Renal cortex interstitium (tissue), 11 donors: Measurements from ENCODE around the gene CRYBG2. TPM values are rescaled to one million over a fixed set of nuclear protein-coding genes. Genes with fewer than 3 reads are reported as not detected.
"Not testable (repeated sequence)": the region's sequence is repeated elsewhere in the genome, so short reads cannot be mapped to it uniquely, and the experiment has no call there.

Experiments used
- DNase-seq, 11 donors: peaks; one replicate each; pipeline ENCODE4 v3.0.0-alpha.2; 2013; ENCODE audit warnings: low read depth in 9 of 11, low spot score in 4 of 11; ENCODE audit errors: extremely low read depth in 1 of 11
- polyA plus RNA-seq, 3 donors: library from polyadenylated mRNA; unstranded; fragments of 120-200 nt; gene quantifications; one replicate each; pipeline ENCODE4 v1.2.1, GENCODE V29; 2013; ENCODE audit not compliant: insufficient read length in 3 of 3

The CRYBG2 gene
- polyA plus RNA-seq, 3 donors: 0.87 to 1.4 (median 1.1) TPM

GRCh38 chr1:26352338-26352679 is 1.6 kb downstream of the CRYBG2 start:
- no peak for DNase-seq

GRCh38 chr1:26351590-26352337 is 2.2 kb downstream of the CRYBG2 start:
- no peak for DNase-seq

GRCh38 chr1:26350701-26351589 is 3.0 kb downstream of the CRYBG2 start:
- DNase-seq: no peak

- DNase-seq: no peak
Measured at GRCh38 chr1:26350343-26350700, 3.6 kb downstream of the CRYBG2 start.

GRCh38 chr1:26349877-26350244 is 4.1 kb downstream of the CRYBG2 start:
- DNase-seq: no peak

- DNase-seq: no peak
Measured at GRCh38 chr1:26349188-26349876, 4.6 kb downstream of the CRYBG2 start.

GRCh38 chr1:26346274-26347033 is 7.5 kb downstream of the CRYBG2 start:
- DNase-seq: no peak

GRCh38 chr1:26345718-26346117 is 8.2 kb downstream of the CRYBG2 start:
- DNase-seq: no peak

GRCh38 chr1:26344147-26344920 is 9.6 kb downstream of the CRYBG2 start:
- DNase-seq: no peak

- no peak for DNase-seq
Measured at GRCh38 chr1:26340047-26340481, 13.9 kb downstream of the CRYBG2 start.

GRCh38 chr1:26338670-26339069 is 15.3 kb downstream of the CRYBG2 start:
- DNase-seq: no peak

- no peak for DNase-seq
Measured at GRCh38 chr1:26337625-26338024, 16.3 kb downstream of the CRYBG2 start.

- DNase-seq: no peak
Measured at GRCh38 chr1:26337206-26337535, 16.8 kb downstream of the CRYBG2 start.

- DNase-seq: peak in 5 of 11 donors; percentile 37 to 63 (median 52)
Measured at GRCh38 chr1:26336477-26337205, 17.3 kb downstream of the CRYBG2 start.

- DNase-seq: no peak
Measured at GRCh38 chr1:26335774-26336476, 18.0 kb downstream of the CRYBG2 start.

GRCh38 chr1:26333312-26333711 is 20.6 kb downstream of the CRYBG2 start:
- DNase-seq: not testable (repeated sequence)

GRCh38 chr1:26330276-26330675 is 23.7 kb downstream of the CRYBG2 start:
- no peak for DNase-seq
